Suprapubic skin (tissue), 3 donors: ENCODE measurements around the gene PRTFDC1.

Experiments
- CTCF ChIP-seq, 2 donors: fragments of 200-600 bp in 1 of 2; fragments of 450-650 bp in 1 of 2; sonication (generic) in 1 of 2; IDR thresholded peaks; one replicate each; pipeline ENCODE4 v1.5.1; 2016 to 2019; ENCODE audit warnings: antibody characterized with exemption in 2 of 2, mild to moderate bottlenecking in 1 of 2, moderate library complexity in 1 of 2
- POLR2A ChIP-seq, 2 donors: fragments of 450-650 bp; IDR thresholded peaks; one replicate each; pipeline ENCODE4 v1.6.1; 2017; ENCODE audit warnings: antibody characterized with exemption in 2 of 2, mild to moderate bottlenecking in 2 of 2, moderate library complexity in 2 of 2

GRCh38 chr10:24851629-24852028, 100.8 kb downstream of the PRTFDC1 start:
- TF ChIP-seq CTCF (IDR thresholded peaks at IDR 0.05) (no peak), POLR2A (IDR thresholded peaks at IDR 0.05) (no peak)
